GM12878 (cell line): ENCODE data around the gene AEBP1. TPM values are rescaled to one million over a fixed set of nuclear protein-coding genes. Genes with fewer than 3 reads are reported as not detected.
A peak's percentile ranks its signal among the peaks of the same experiment; 100 is the strongest.

Experiments
- ATAC-seq: fragments of 200-7000 bp; cut with Tn5 transposase; 3 replicates; pipeline ENCODE4 v1.9.1; 2020; ENCODE audit warnings: mild to moderate bottlenecking, moderate library complexity
- BruUV-seq: library from RNA; stranded (reverse); fragments of 400-500 nt; replicated peaks from 2 replicates; lab custom pipeline; 2021; lab: Mats Ljungman, UMichigan
- CTCF ChIA-PET: fragments of 300-600 bp; sonication (Branson Sonifier 250); formaldehyde crosslinking; extraction: SDS; loops from one replicate; lab custom pipeline; 2021; ENCODE audit warnings: inconsistent platforms; lab: Yijun Ruan, JAX
- POLR2A ChIA-PET: fragments of 350-600 bp; formaldehyde crosslinking; extraction: SDS; loops from one replicate; lab custom pipeline; 2021; ENCODE audit warnings: inconsistent platforms; lab: Charles Lee
- RAD21 ChIA-PET: fragments of 300-600 bp; sonication (Branson Sonifier 250); formaldehyde crosslinking; loops from one replicate; lab custom pipeline; 2023; ENCODE audit warnings: antibody characterized with exemption; ENCODE audit not compliant: unreplicated experiment; lab: Charles Lee
- SMC1A ChIA-PET: fragments of 300-600 bp; sonication (Branson Sonifier 250); formaldehyde crosslinking; loops from one replicate; lab custom pipeline; 2023; ENCODE audit not compliant: unreplicated experiment, uncharacterized antibody; lab: Charles Lee
- DNase-seq: peaks from one replicate; pipeline ENCODE4 v3.0.0-alpha.2; 2011; ENCODE audit warnings: low read depth, low spot score
- FAIRE-seq: peaks from 3 replicates; lab custom pipeline; 2011; peaks lifted over from hg19 to GRCh38; lab: Jason Lieb, UNC
- H2AFZ ChIP-seq: 2 replicates; pipeline ENCODE4 v1.6.0; 2011; ENCODE audit warnings: low read depth, low read length, control low read depth; ENCODE audit not compliant: control insufficient read depth
- H3K27ac ChIP-seq: 2 replicates; pipeline ENCODE4 v1.5.1; 2011; ENCODE audit warnings: control low read depth; ENCODE audit not compliant: control insufficient read depth, insufficient read depth
- H3K27me3 ChIP-seq, 2 experiments: replicated peaks in 1 of 2; 2 replicates each; pipeline versions ENCODE4 v1.6.0 to v1.6.1; 2011; ENCODE audit warnings: low read length in 1 of 2; ENCODE audit not compliant: control insufficient read depth in 2 of 2, insufficient read depth in 2 of 2
- H3K36me3 ChIP-seq, 2 experiments: 2 replicates each; pipeline ENCODE4 v1.5.1; 2011; ENCODE audit warnings: low read length in 1 of 2; ENCODE audit not compliant: control insufficient read depth in 2 of 2, insufficient read depth in 2 of 2
- H3K4me1 ChIP-seq: 2 replicates; pipeline ENCODE4 v1.6.1; 2011; ENCODE audit warnings: mild to moderate bottlenecking, low read length, moderate library complexity, mixed read lengths; ENCODE audit not compliant: control insufficient read depth, insufficient read depth
- H3K4me2 ChIP-seq: 2 replicates; pipeline ENCODE4 v1.6.0; 2011; ENCODE audit warnings: control low read depth; ENCODE audit not compliant: control insufficient read depth, insufficient read depth
- H3K4me3 ChIP-seq: fragments of 200-600 bp; sonication (generic); 2 replicates; pipeline ENCODE4 v1.5.1; 2016
- H3K79me2 ChIP-seq: 2 replicates; pipeline ENCODE4 v1.6.0; 2011; ENCODE audit warnings: low read length; ENCODE audit not compliant: control insufficient read depth, insufficient read depth
- H3K9ac ChIP-seq: 2 replicates; pipeline ENCODE4 v1.8.0; 2011; ENCODE audit warnings: low read length, control low read depth, mixed read lengths; ENCODE audit not compliant: control insufficient read depth, insufficient read depth
- H3K9me3 ChIP-seq: replicated peaks from 3 replicates; pipeline ENCODE4 v1.5.1; 2011; ENCODE audit warnings: mild to moderate bottlenecking, low read length; ENCODE audit not compliant: control insufficient read depth, insufficient read depth
- H4K20me1 ChIP-seq: 2 replicates; pipeline ENCODE4 v1.6.0; 2011; ENCODE audit not compliant: control insufficient read depth, insufficient read depth
- CREM ChIP-seq: IDR thresholded peaks from 2 replicates; pipeline ENCODE4 v1.6.1; 2014; ENCODE audit warnings: antibody characterized with exemption, low read depth
- CUX1 ChIP-seq: IDR thresholded peaks from 2 replicates; pipeline ENCODE4 v1.6.1; 2012; ENCODE audit warnings: improper control_type of control experiment, low read depth, low read length; ENCODE audit not compliant: insufficient replicate concordance
- NR2C1 ChIP-seq: fragments of 450-650 bp; IDR thresholded peaks from 2 replicates; pipeline ENCODE4 v1.6.1; 2017; ENCODE audit warnings: antibody characterized with exemption, mild to moderate bottlenecking, moderate library complexity
- PML ChIP-seq: IDR thresholded peaks from 2 replicates; pipeline ENCODE4 v1.6.1; 2012; ENCODE audit warnings: low read length, inconsistent platforms
- RBBP5 ChIP-seq: fragments of 200-600 bp; sonication (generic); conservative IDR thresholded peaks from 2 replicates; pipeline ENCODE4 v1.6.1; 2016
- REST ChIP-seq: IDR thresholded peaks from 2 replicates; pipeline ENCODE4 v1.6.1; 2012; ENCODE audit warnings: mild to moderate bottlenecking, low read depth, low read length
- SMARCA5 ChIP-seq: fragments of 450-650 bp; IDR thresholded peaks from 2 replicates; pipeline ENCODE4 v1.6.1; 2017; ENCODE audit warnings: mild to moderate bottlenecking
- ZNF592 ChIP-seq: fragments of 450-650 bp; IDR thresholded peaks from 2 replicates; pipeline ENCODE4 v1.6.1; 2017; ENCODE audit warnings: mild to moderate bottlenecking, moderate library complexity
- WGBS: methylation state at CpG from one replicate; pipeline ENCODE4 v1.1.6; 2016; ENCODE audit warnings: low lambda C conversion rate; ENCODE audit not compliant: insufficient replicate concordance, insufficient coverage; ENCODE audit errors: missing lambda C conversion rate; 5-methylcytosine and 5-hydroxymethylcytosine counted together
- in situ Hi-C: fragments of 300-500 bp; cut with MboI; formaldehyde crosslinking; loops from 9 replicates; pipeline ENCODE4 v1.14.3; 2018; ENCODE audit warnings: mixed read lengths
- intact Hi-C: fragments of 100-400 bp; cut with micrococcal nuclease; formaldehyde crosslinking; loops from one replicate; pipeline ENCODE4 v1.14.2; 2022; ENCODE audit not compliant: unreplicated experiment
- polyA plus RNA-seq, 11 experiments: library from polyadenylated mRNA; depleted of rRNA in 4 of 11; unstranded in 6 of 11; stranded (reverse) in 5 of 11; fragments of >200 nt; fragmentation: Nextera tagmentation in 4 of 11; fragmentation: Illumina TruSeq in 1 of 11; extraction: Ambion mirVana in 4 of 11; extraction: Trizol in 1 of 11; gene quantifications; 1 replicate in 1 of 11; 2 replicates in 10 of 11; pipeline versions ENCODE4 v1.2.1 to v1.2.3, GENCODE V29; 2011 to 2016; ENCODE audit warnings: inconsistent platforms in 2 of 11, missing spikeins in 2 of 11, low read depth in 1 of 11
- total RNA-seq, 4 experiments: library from RNA; depleted of rRNA in 3 of 4; stranded (reverse); fragments of >200 nt in 3 of 4; fragmentation: Illumina TruSeq in 1 of 4; extraction: Trizol in 1 of 4; gene quantifications; 2 replicates each; pipeline versions ENCODE4 v1.2.1 to v1.2.3, GENCODE V29; 2013 to 2021

AEBP1 gene
- total and polyA plus RNA-seq, 10 of the 15 experiments (the other 5 are each of a cell fraction or from before 2014, with no cell fraction given): 0.06 to 0.23 (median 0.11) TPM; not detected in 5

- no peak for TF ChIP-seq CUX1
Measured at GRCh38 chr7:44062903-44063295, 41.2 kb upstream of the AEBP1 start (continued).

- H4K20me1 ChIP-seq: no peaks in the 10 kb centered on the region
- no peak for ATAC-seq
- BruUV-seq: TSS peak; percentile 8
- no peak for FAIRE-seq
- ChIA-PET SMC1A (no interaction called here), RAD21 (no interaction called here), CTCF (interaction anchor here (1.2 kb wide), 1 partner anchor 44 kb away, joined by 3 read pairs; no protein-coding TSS in a partner anchor), POLR2A (interaction anchor here (1.5 kb wide), 1 partner anchor 19 kb away, joined by 4 read pairs; the partner anchor contains the start of gene DBNL)
- H3K79me2 ChIP-seq: no peaks in the 10 kb centered on the region
- H3K27me3 ChIP-seq: no peaks in the 10 kb centered on the region
- H3K4me2 ChIP-seq: no peak overlapping the region
- no peak overlapping the region for H3K9ac ChIP-seq
- peaks cover 23 to 26% of the 10 kb centered on the region in 2 experiments for H3K36me3 ChIP-seq
- in situ Hi-C loops (no loop called here), intact Hi-C loops (no loop called here)
- DNase-seq: no peak
- peaks cover 10% of the 10 kb centered on the region for H3K4me1 ChIP-seq
- no peaks in the 10 kb centered on the region for H3K9me3 ChIP-seq
- no peak overlapping the region for H2AFZ ChIP-seq
- WGBS: 91% methylated on average over 10 of the region's 10 CpGs
- no peak overlapping the region for H3K27ac ChIP-seq
- no peak overlapping the region for H3K4me3 ChIP-seq
- TF ChIP-seq RBBP5 (no peak), REST (no peak), SMARCA5 (no peak), PML (no peak), NR2C1 (no peak), ZNF592 (no peak), CREM (no peak)
Measured at GRCh38 chr7:44063547-44063893, 40.6 kb upstream of the AEBP1 start.
